HepG2 (cell line): Measurements from ENCODE around the gene HOXC9. TPM values are rescaled to one million over a fixed set of nuclear protein-coding genes. Genes with fewer than 3 reads are reported as not detected.

Experiments used
- CEBPB ChIP-seq: IDR thresholded peaks from 2 replicates; pipeline ENCODE4 v1.6.1; 2011; ENCODE audit warnings: low read depth, low read length, improper control_type of control experiment, borderline replicate concordance
- GABPB1 ChIP-seq: IDR thresholded peaks from 2 replicates; pipeline ENCODE4 v1.6.1; 2016; ENCODE audit warnings: mild to moderate bottlenecking, missing genetic modification reagents, moderate library complexity, missing compliant biosample characterization
- HDAC1 ChIP-seq: sonication (generic); formaldehyde crosslinking; IDR thresholded peaks from 2 replicates; pipeline ENCODE4 v1.5.1; 2020; ENCODE audit warnings: mild to moderate bottlenecking, missing genetic modification reagents
- JUNB ChIP-seq: sonication (generic); formaldehyde crosslinking; IDR thresholded peaks from 2 replicates; pipeline ENCODE4 v1.8.0; 2022; ENCODE audit warnings: missing genetic modification reagents, mild to moderate bottlenecking, borderline replicate concordance
- KAT8 ChIP-seq: IDR thresholded peaks from 2 replicates; pipeline ENCODE4 v1.6.1; 2016; ENCODE audit warnings: missing genetic modification reagents, missing compliant biosample characterization
- MAFG ChIP-seq: sonication (generic); formaldehyde crosslinking; IDR thresholded peaks from 2 replicates; pipeline ENCODE4 v1.5.1; 2020; ENCODE audit warnings: mild to moderate bottlenecking, missing genetic modification reagents
- POLR2A ChIP-seq, 2 experiments: IDR thresholded peaks; 2 replicates each; pipeline ENCODE4 v1.6.1; 2011; ENCODE audit warnings: low read depth in 2 of 2, low read length in 2 of 2, mild to moderate bottlenecking in 1 of 2, moderate library complexity in 1 of 2; ENCODE audit not compliant: insufficient read depth in 1 of 2
- SPEN ChIP-seq: sonication (generic); formaldehyde crosslinking; IDR thresholded peaks from 2 replicates; pipeline ENCODE4 v1.5.1; 2020; ENCODE audit warnings: low read depth, mild to moderate bottlenecking, missing genetic modification reagents
- SRY ChIP-seq: sonication (generic); formaldehyde crosslinking; IDR thresholded peaks from 2 replicates; pipeline ENCODE4 v1.8.0; 2022; ENCODE audit warnings: mild to moderate bottlenecking, missing genetic modification reagents
- TBX2 ChIP-seq: sonication (generic); formaldehyde crosslinking; IDR thresholded peaks from 2 replicates; pipeline ENCODE4 v1.5.0; 2020; ENCODE audit warnings: missing genetic modification reagents, mild to moderate bottlenecking, borderline replicate concordance
- ZFP90 ChIP-seq: sonication (generic); formaldehyde crosslinking; IDR thresholded peaks from 2 replicates; pipeline ENCODE4 v1.8.0; 2022; ENCODE audit warnings: missing genetic modification reagents, mild to moderate bottlenecking, inconsistent platforms, borderline replicate concordance
- ZNF263 ChIP-seq: sonication (generic); formaldehyde crosslinking; IDR thresholded peaks from 2 replicates; pipeline ENCODE4 v1.4.0; 2020; ENCODE audit warnings: missing genetic modification reagents
- ZNF768 ChIP-seq: sonication (generic); formaldehyde crosslinking; IDR thresholded peaks from 2 replicates; pipeline ENCODE4 v1.4.0; 2020; ENCODE audit warnings: missing genetic modification reagents
- ZNF782 ChIP-seq: sonication (generic); formaldehyde crosslinking; IDR thresholded peaks from 2 replicates; pipeline ENCODE4 v1.4.0; 2020; ENCODE audit warnings: missing genetic modification reagents, mild to moderate bottlenecking, borderline replicate concordance
- ZNF878 ChIP-seq: sonication (generic); formaldehyde crosslinking; IDR thresholded peaks from 2 replicates; pipeline ENCODE4 v1.8.1; 2023; ENCODE audit warnings: mild to moderate bottlenecking, missing genetic modification reagents, moderate library complexity
- polyA plus RNA-seq, 8 experiments: library from polyadenylated mRNA; depleted of rRNA in 3 of 8; stranded (reverse) in 7 of 8; unstranded in 1 of 8; fragments of >200 nt; fragmentation: Illumina TruSeq in 4 of 8; extraction: Trizol in 4 of 8; gene quantifications; 2 replicates each; pipeline versions ENCODE4 v1.2.1 to v1.2.3, GENCODE V29; 2011 to 2016; ENCODE audit warnings: low read depth in 4 of 8, missing spikeins in 1 of 8, mixed read lengths in 1 of 8; ENCODE audit not compliant: insufficient read depth in 1 of 8
- total RNA-seq, 5 experiments: library from RNA; depleted of rRNA; stranded (reverse); fragments of >200 nt; fragmentation: Illumina TruSeq; extraction: Trizol; gene quantifications; 2 replicates each; pipeline ENCODE4 v1.2.3, GENCODE V29; 2016; ENCODE audit warnings: low read depth in 1 of 5
- TF ChIP-seq, protein P1 (sequence below): sonication (generic); formaldehyde crosslinking; conservative IDR thresholded peaks from 2 replicates; pipeline ENCODE4 v1.5.0; 2020; ENCODE audit warnings: missing genetic modification reagents
- TF ChIP-seq, protein P2 (sequence below): sonication (generic); formaldehyde crosslinking; IDR thresholded peaks from 2 replicates; pipeline ENCODE4 v1.4.0; 2020; ENCODE audit warnings: mild to moderate bottlenecking, missing genetic modification reagents
- TF ChIP-seq, protein P3 (sequence below): sonication (generic); formaldehyde crosslinking; conservative IDR thresholded peaks from 2 replicates; pipeline ENCODE4 v1.8.0; 2022; ENCODE audit warnings: missing genetic modification reagents
- TF ChIP-seq, protein P4 (sequence below): sonication (generic); formaldehyde crosslinking; IDR thresholded peaks from 2 replicates; pipeline ENCODE4 v1.8.1; 2023; ENCODE audit warnings: mild to moderate bottlenecking, missing genetic modification reagents
- TF ChIP-seq, protein P5 (sequence below): IDR thresholded peaks from 2 replicates; pipeline ENCODE4 v1.6.1; 2016; ENCODE audit warnings: mild to moderate bottlenecking, missing biosample characterization, missing genetic modification reagents

HOXC9 gene
- total and polyA plus RNA-seq, 2 of the 13 experiments (the other 11 are each of a cell fraction or from before 2014, with no cell fraction given) = 0.11 to 1.1 TPM

GRCh38 chr12:54000116-54001114 is at the start of gene HOXC9 (continued):
- TF ChIP-seq ZNF263 (CRISPR knock-in tag) = 0 out of 2 replicates have a peak, but pooled peaks have one; percentile 22
- TF ChIP-seq, protein P1, sequence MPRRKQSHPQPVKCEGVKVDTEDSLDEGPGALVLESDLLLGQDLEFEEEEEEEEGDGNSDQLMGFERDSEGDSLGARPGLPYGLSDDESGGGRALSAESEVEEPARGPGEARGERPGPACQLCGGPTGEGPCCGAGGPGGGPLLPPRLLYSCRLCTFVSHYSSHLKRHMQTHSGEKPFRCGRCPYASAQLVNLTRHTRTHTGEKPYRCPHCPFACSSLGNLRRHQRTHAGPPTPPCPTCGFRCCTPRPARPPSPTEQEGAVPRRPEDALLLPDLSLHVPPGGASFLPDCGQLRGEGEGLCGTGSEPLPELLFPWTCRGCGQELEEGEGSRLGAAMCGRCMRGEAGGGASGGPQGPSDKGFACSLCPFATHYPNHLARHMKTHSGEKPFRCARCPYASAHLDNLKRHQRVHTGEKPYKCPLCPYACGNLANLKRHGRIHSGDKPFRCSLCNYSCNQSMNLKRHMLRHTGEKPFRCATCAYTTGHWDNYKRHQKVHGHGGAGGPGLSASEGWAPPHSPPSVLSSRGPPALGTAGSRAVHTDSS (CRISPR knock-in tag) = no peak
- TF ChIP-seq, protein P2, sequence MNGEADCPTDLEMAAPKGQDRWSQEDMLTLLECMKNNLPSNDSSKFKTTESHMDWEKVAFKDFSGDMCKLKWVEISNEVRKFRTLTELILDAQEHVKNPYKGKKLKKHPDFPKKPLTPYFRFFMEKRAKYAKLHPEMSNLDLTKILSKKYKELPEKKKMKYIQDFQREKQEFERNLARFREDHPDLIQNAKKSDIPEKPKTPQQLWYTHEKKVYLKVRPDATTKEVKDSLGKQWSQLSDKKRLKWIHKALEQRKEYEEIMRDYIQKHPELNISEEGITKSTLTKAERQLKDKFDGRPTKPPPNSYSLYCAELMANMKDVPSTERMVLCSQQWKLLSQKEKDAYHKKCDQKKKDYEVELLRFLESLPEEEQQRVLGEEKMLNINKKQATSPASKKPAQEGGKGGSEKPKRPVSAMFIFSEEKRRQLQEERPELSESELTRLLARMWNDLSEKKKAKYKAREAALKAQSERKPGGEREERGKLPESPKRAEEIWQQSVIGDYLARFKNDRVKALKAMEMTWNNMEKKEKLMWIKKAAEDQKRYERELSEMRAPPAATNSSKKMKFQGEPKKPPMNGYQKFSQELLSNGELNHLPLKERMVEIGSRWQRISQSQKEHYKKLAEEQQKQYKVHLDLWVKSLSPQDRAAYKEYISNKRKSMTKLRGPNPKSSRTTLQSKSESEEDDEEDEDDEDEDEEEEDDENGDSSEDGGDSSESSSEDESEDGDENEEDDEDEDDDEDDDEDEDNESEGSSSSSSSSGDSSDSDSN = peak; percentile 87
- no peak for TF ChIP-seq ZNF782 (CRISPR knock-in tag)
- TF ChIP-seq GABPB1 (CRISPR knock-in tag) = peak; percentile 54; the same call in 1 of the 2 replicates
- TF ChIP-seq SRY (CRISPR knock-in tag) = no peak
- peak; percentile 24; the same call in 1 of the 2 replicates for TF ChIP-seq ZNF768 (CRISPR knock-in tag)
- 0 out of 2 replicates have a peak, but pooled peaks have one; percentile 25 for TF ChIP-seq SPEN
- TF ChIP-seq TBX2 (CRISPR knock-in tag) = peak; percentile 28; the same call in 1 of the 2 replicates
- no peak for TF ChIP-seq POLR2A (IDR thresholded peaks at IDR 0.05; ENCODE audit: insufficient read depth in 1 of 2, low read depth in 2 of 2, low read length in 2 of 2)
- TF ChIP-seq ZNF878 (CRISPR knock-in tag) = no peak
- TF ChIP-seq KAT8 (CRISPR knock-in tag) = 0 out of 2 replicates have a peak, but pooled peaks have one; percentile 36
- no peak for TF ChIP-seq CEBPB
- TF ChIP-seq HDAC1 (CRISPR knock-in tag) = peak; percentile 35; the same call in 1 of the 2 replicates
- TF ChIP-seq ZFP90 (CRISPR knock-in tag) = no peak
- no peak for TF ChIP-seq JUNB (CRISPR knock-in tag)
- no peak for TF ChIP-seq MAFG (CRISPR knock-in tag)
- TF ChIP-seq, protein P3, sequence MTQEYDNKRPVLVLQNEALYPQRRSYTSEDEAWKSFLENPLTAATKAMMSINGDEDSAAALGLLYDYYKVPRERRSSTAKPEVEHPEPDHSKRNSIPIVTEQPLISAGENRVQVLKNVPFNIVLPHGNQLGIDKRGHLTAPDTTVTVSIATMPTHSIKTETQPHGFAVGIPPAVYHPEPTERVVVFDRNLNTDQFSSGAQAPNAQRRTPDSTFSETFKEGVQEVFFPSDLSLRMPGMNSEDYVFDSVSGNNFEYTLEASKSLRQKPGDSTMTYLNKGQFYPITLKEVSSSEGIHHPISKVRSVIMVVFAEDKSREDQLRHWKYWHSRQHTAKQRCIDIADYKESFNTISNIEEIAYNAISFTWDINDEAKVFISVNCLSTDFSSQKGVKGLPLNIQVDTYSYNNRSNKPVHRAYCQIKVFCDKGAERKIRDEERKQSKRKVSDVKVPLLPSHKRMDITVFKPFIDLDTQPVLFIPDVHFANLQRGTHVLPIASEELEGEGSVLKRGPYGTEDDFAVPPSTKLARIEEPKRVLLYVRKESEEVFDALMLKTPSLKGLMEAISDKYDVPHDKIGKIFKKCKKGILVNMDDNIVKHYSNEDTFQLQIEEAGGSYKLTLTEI (CRISPR knock-in tag) = no peak
- TF ChIP-seq, protein P4, sequence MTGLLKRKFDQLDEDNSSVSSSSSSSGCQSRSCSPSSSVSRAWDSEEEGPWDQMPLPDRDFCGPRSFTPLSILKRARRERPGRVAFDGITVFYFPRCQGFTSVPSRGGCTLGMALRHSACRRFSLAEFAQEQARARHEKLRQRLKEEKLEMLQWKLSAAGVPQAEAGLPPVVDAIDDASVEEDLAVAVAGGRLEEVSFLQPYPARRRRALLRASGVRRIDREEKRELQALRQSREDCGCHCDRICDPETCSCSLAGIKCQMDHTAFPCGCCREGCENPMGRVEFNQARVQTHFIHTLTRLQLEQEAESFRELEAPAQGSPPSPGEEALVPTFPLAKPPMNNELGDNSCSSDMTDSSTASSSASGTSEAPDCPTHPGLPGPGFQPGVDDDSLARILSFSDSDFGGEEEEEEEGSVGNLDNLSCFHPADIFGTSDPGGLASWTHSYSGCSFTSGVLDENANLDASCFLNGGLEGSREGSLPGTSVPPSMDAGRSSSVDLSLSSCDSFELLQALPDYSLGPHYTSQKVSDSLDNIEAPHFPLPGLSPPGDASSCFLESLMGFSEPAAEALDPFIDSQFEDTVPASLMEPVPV (CRISPR knock-in tag) = peak; percentile 64; the same call in 1 of the 2 replicates
- TF ChIP-seq, protein P5, sequence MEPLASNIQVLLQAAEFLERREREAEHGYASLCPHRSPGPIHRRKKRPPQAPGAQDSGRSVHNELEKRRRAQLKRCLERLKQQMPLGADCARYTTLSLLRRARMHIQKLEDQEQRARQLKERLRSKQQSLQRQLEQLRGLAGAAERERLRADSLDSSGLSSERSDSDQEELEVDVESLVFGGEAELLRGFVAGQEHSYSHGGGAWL = 0 out of 2 replicates have a peak, but pooled peaks have one; percentile 44
